ENCODE results near the gene SVIL.
"Not testable (repeated sequence)": the region's sequence is repeated elsewhere in the genome, so short reads cannot be mapped to it uniquely, and the experiment has no call there.

SVIL gene

GRCh38 chr10:29624357-29624756 is 10.4 kb downstream of the SVIL start:
- not testable (repeated sequence) for H4K8ac ChIP-seq (ENCODE audit: low read depth, low read length); H3K4me2 ChIP-seq (ENCODE audit: low read length); DNase-seq; H3K9me3 ChIP-seq (ENCODE audit: insufficient read depth, low read depth, low read length); H3K27me3 ChIP-seq (ENCODE audit: insufficient read depth, low read length); H3K36me3 ChIP-seq (ENCODE audit: control insufficient read depth in 1 of 2, insufficient read depth in 2 of 2, low read length in 2 of 2); H3K4me3 ChIP-seq (ENCODE audit: low read depth, low read length); H3K79me1 ChIP-seq (ENCODE audit: low read length); H3K27ac ChIP-seq (ENCODE audit: low read depth, low read length); H2BK120ac ChIP-seq (ENCODE audit: insufficient read depth, low read length, poor library complexity); H2BK5ac ChIP-seq (ENCODE audit: low read depth, low read length, poor library complexity); H3K9ac ChIP-seq (ENCODE audit: low read length); H3K4ac ChIP-seq (ENCODE audit: low read depth, low read length); H3K18ac ChIP-seq (ENCODE audit: low read length); H4K91ac ChIP-seq (ENCODE audit: low read depth, low read length); H4K12ac ChIP-seq (ENCODE audit: low read depth, low read length); H3K23ac ChIP-seq (ENCODE audit: low read length); H2AK5ac ChIP-seq (ENCODE audit: low read length); H3K79me2 ChIP-seq (ENCODE audit: control insufficient read depth, insufficient read depth, low read length, poor library complexity); H3K14ac ChIP-seq (ENCODE audit: low read length); H2AFZ ChIP-seq (ENCODE audit: insufficient read depth, low read length, poor library complexity); H2BK12ac ChIP-seq (ENCODE audit: low read length)
- H3K4me1 ChIP-seq (ENCODE audit: control insufficient read depth in 1 of 2, insufficient read depth in 2 of 2, low read length in 2 of 2) = peaks cover 2 to 13% of the 10 kb centered on the region in 2 experiments
- WGBS (ENCODE audit: extremely low coverage, insufficient coverage, insufficient read length) = no CpG with 5 or more reads among the region's 6 CpGs

- Histone ChIP-seq H3K4me3 (ENCODE audit: low read depth, low read length) (no peak overlapping the region), H3K79me1 (ENCODE audit: low read length) (peaks cover under 1% of the 10 kb centered on the region), H3K4me1 (ENCODE audit: control insufficient read depth in 1 of 2, insufficient read depth in 2 of 2, low read length in 2 of 2) (peaks cover 3 to 15% of the 10 kb centered on the region in 2 experiments), H3K79me2 (ENCODE audit: control insufficient read depth, insufficient read depth, low read length, poor library complexity) (no peaks in the 10 kb centered on the region), H4K91ac (ENCODE audit: low read depth, low read length) (no peak overlapping the region), H3K27me3 (ENCODE audit: insufficient read depth, low read length) (no peaks in the 10 kb centered on the region), H4K12ac (ENCODE audit: low read depth, low read length) (no peak overlapping the region), H2BK5ac (ENCODE audit: low read depth, low read length, poor library complexity) (no peak overlapping the region), H3K36me3 (ENCODE audit: control insufficient read depth in 1 of 2, insufficient read depth in 2 of 2, low read length in 2 of 2) (no peaks in the 10 kb centered on the region), H2AFZ (ENCODE audit: insufficient read depth, low read length, poor library complexity) (no peak overlapping the region), H3K14ac (ENCODE audit: low read length) (no peak overlapping the region), H3K9ac (ENCODE audit: low read length) (no peak overlapping the region), H2BK120ac (ENCODE audit: insufficient read depth, low read length, poor library complexity) (no peak overlapping the region), H2BK12ac (ENCODE audit: low read length) (no peak overlapping the region), H3K9me3 (ENCODE audit: insufficient read depth, low read depth, low read length) (no peaks in the 10 kb centered on the region), H3K23ac (ENCODE audit: low read length) (no peak overlapping the region), H3K4ac (ENCODE audit: low read depth, low read length) (no peak overlapping the region), H3K4me2 (ENCODE audit: low read length) (no peak overlapping the region), H3K18ac (ENCODE audit: low read length) (no peak overlapping the region), H2AK5ac (ENCODE audit: low read length) (no peak overlapping the region), H3K27ac (ENCODE audit: low read depth, low read length) (no peak overlapping the region), H4K8ac (ENCODE audit: low read depth, low read length) (no peak overlapping the region)
- DNase-seq = peak; percentile 50 to 88
- no CpG with 5 or more reads among the region's 4 CpGs for WGBS (ENCODE audit: extremely low coverage, insufficient coverage, insufficient read length)
These were observed 11.0 kb downstream of the SVIL start for GRCh38 chr10:29623797-29624196.

- H3K27me3 ChIP-seq (ENCODE audit: insufficient read depth, low read length) = no peaks in the 10 kb centered on the region
- H3K4me1 ChIP-seq (ENCODE audit: control insufficient read depth in 1 of 2, insufficient read depth in 2 of 2, low read length in 2 of 2) = peaks cover 9 to 24% of the 10 kb centered on the region in 2 experiments
- H3K14ac ChIP-seq (ENCODE audit: low read length) = no peak overlapping the region
- no peak overlapping the region for H3K4me2 ChIP-seq (ENCODE audit: low read length)
- H3K27ac ChIP-seq (ENCODE audit: low read depth, low read length) = no peak overlapping the region
- no peak overlapping the region for H3K4ac ChIP-seq (ENCODE audit: low read depth, low read length)
- no peak overlapping the region for H3K23ac ChIP-seq (ENCODE audit: low read length)
- H3K4me3 ChIP-seq (ENCODE audit: low read depth, low read length) = no peak overlapping the region
- H2BK120ac ChIP-seq (ENCODE audit: insufficient read depth, low read length, poor library complexity) = no peak overlapping the region
- no peaks in the 10 kb centered on the region for H3K36me3 ChIP-seq (ENCODE audit: control insufficient read depth in 1 of 2, insufficient read depth in 2 of 2, low read length in 2 of 2)
- no peak overlapping the region for H4K12ac ChIP-seq (ENCODE audit: low read depth, low read length)
- H3K9ac ChIP-seq (ENCODE audit: low read length) = no peak overlapping the region
- no peak overlapping the region for H2BK12ac ChIP-seq (ENCODE audit: low read length)
- H2AFZ ChIP-seq (ENCODE audit: insufficient read depth, low read length, poor library complexity) = no peak overlapping the region
- H3K9me3 ChIP-seq (ENCODE audit: insufficient read depth, low read depth, low read length) = no peaks in the 10 kb centered on the region
- no peak overlapping the region for H4K8ac ChIP-seq (ENCODE audit: low read depth, low read length)
- peaks cover 6% of the 10 kb centered on the region for H3K79me1 ChIP-seq (ENCODE audit: low read length)
- no peaks in the 10 kb centered on the region for H3K79me2 ChIP-seq (ENCODE audit: control insufficient read depth, insufficient read depth, low read length, poor library complexity)
- WGBS (ENCODE audit: extremely low coverage, insufficient coverage, insufficient read length) = no CpG with 5 or more reads among the region's 14 CpGs
- H4K91ac ChIP-seq (ENCODE audit: low read depth, low read length) = no peak overlapping the region
- no peak overlapping the region for H2AK5ac ChIP-seq (ENCODE audit: low read length)
- H3K18ac ChIP-seq (ENCODE audit: low read length) = no peak overlapping the region
- DNase-seq = no peak
- H2BK5ac ChIP-seq (ENCODE audit: low read depth, low read length, poor library complexity) = no peak overlapping the region
These were observed 12.3 kb downstream of the SVIL start for GRCh38 chr10:29622382-29622922.

GRCh38 chr10:29621161-29621560 is 13.6 kb downstream of the SVIL start:
- no peaks in the 10 kb centered on the region for H3K36me3 ChIP-seq (ENCODE audit: control insufficient read depth in 1 of 2, insufficient read depth in 2 of 2, low read length in 2 of 2)
- H3K9me3 ChIP-seq (ENCODE audit: insufficient read depth, low read depth, low read length) = no peaks in the 10 kb centered on the region
- peaks cover 6% of the 10 kb centered on the region for H3K79me1 ChIP-seq (ENCODE audit: low read length)
- H4K8ac ChIP-seq (ENCODE audit: low read depth, low read length) = no peak overlapping the region
- no peak overlapping the region for H3K23ac ChIP-seq (ENCODE audit: low read length)
- DNase-seq = peak; percentile 62 to 64
- H2BK12ac ChIP-seq (ENCODE audit: low read length) = no peak overlapping the region
- no peak overlapping the region for H3K14ac ChIP-seq (ENCODE audit: low read length)
- H2AFZ ChIP-seq (ENCODE audit: insufficient read depth, low read length, poor library complexity) = no peak overlapping the region
- H2BK120ac ChIP-seq (ENCODE audit: insufficient read depth, low read length, poor library complexity) = no peak overlapping the region
- no peak overlapping the region for H3K9ac ChIP-seq (ENCODE audit: low read length)
- no peak overlapping the region for H4K91ac ChIP-seq (ENCODE audit: low read depth, low read length)
- H3K4me2 ChIP-seq (ENCODE audit: low read length) = no peak overlapping the region
- no peak overlapping the region for H3K4me3 ChIP-seq (ENCODE audit: low read depth, low read length)
- no peak overlapping the region for H2BK5ac ChIP-seq (ENCODE audit: low read depth, low read length, poor library complexity)
- no peak overlapping the region for H2AK5ac ChIP-seq (ENCODE audit: low read length)
- peak overlapping the region; percentile 44 for H3K27ac ChIP-seq (ENCODE audit: low read depth, low read length)
- no peak overlapping the region for H3K4ac ChIP-seq (ENCODE audit: low read depth, low read length)
- no peaks in the 10 kb centered on the region for H3K27me3 ChIP-seq (ENCODE audit: insufficient read depth, low read length)
- H3K18ac ChIP-seq (ENCODE audit: low read length) = peak overlapping the region; percentile 86
- WGBS (ENCODE audit: extremely low coverage, insufficient coverage, insufficient read length) = no CpG with 5 or more reads among the region's 7 CpGs
- no peak overlapping the region for H4K12ac ChIP-seq (ENCODE audit: low read depth, low read length)
- peaks cover 9 to 24% of the 10 kb centered on the region in 2 experiments for H3K4me1 ChIP-seq (ENCODE audit: control insufficient read depth in 1 of 2, insufficient read depth in 2 of 2, low read length in 2 of 2)
- H3K79me2 ChIP-seq (ENCODE audit: control insufficient read depth, insufficient read depth, low read length, poor library complexity) = no peaks in the 10 kb centered on the region

All from trophoblast cell (in vitro differentiated cells and primary cell).